ENCODE results near the gene MAML3.

MAML3 gene

DNA sequence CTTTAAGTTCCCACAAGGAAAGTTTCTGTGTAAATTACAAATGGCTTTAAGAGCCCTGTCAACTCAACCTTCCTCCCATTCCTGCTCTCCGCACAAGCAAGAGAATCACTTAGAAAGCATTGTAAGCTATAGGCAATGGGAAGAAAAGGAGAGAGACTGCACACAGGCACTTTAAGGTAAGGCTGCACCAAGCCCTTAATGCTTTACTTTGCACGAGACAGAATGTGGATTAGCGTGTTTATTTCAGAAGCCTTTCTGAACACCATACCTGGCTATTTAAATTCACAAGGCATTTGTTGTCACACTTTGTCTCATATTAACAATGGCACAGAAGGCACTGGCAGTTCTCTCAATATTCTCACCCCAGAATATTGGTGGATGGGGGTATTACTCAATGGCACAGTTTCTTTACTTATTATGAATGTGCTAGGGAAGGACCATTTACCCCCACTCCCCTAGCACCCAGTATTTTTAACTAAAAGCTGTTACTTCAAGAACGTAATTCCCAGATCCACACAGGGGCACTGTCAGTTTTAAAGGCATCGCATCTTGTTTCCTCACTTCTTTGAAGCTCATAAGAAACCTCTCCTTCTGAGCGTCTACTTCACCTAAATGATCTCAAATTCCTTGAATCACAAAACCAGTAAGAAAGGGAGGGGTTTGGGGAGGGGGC is 150.0 kb downstream of the MAML3 start:
- no peak for DNase-seq (ENCODE audit: low read depth in 2 of 2)

GRCh38 chr4:140000232-140000631 is 153.8 kb downstream of the MAML3 start:
- no peak for DNase-seq (ENCODE audit: low read depth in 2 of 2)

DNA sequence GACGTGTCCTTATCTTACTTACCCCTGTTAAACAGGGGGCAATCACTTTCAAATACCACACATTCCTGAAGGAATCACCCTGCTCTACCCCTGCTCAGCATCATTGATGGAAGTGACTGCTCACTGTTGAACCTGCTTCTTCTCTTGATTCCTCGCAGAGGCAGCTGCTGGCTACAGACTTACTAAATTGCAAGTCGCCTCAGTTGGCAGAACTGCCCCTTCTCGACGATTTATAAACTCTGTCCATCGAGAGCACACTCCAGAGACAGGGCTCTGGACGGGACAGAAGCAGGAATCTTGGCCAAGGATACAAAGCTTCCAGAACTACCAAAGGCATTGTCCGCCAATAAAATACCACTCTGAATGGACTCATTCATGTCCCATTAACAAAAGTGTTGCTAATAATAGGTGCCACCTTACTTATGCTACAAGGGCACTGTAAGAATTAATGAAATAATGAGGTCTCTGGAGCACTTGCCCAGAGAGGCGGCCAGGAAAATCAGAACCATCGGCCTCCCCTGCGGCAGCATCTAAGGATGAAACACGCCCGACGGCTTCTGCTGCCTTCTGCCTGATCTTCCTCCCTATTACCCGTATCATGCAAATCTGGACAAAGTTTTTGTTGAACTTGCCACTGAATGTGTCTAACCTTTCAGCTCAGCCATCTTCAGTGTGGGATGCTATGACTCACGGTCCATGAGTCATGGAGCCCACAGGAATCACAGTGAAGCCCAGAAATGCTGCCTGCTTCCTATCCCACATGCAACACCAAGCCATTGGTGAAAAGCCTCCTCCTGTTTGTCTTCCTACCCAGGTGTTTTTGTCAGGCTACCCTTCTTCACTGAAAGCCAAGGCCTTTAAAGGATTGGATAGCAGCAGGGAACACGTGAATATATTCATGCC is 164.9 kb downstream of the MAML3 start:
- DNase-seq (ENCODE audit: low read depth in 2 of 2) = peak; percentile 19 to 40

DNA sequence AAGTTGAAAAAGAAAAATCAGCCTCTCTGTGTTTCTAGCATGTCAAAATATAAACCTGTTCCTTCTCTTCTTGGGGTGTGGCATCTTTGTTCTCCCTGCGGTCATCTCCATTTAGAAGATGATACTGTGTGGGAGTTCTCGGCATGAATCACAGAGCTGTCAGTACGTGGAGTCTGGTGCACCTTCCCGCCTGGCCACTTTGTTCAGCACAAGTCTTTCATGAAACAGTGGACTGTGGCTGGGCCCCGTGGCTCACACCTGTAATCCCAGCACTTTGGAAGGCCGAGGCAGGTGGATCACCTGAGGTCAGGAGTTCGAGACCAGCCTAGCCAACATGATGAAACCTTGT is 166.5 kb downstream of the MAML3 start:
- DNase-seq (ENCODE audit: low read depth in 2 of 2) = no peak

DNA sequence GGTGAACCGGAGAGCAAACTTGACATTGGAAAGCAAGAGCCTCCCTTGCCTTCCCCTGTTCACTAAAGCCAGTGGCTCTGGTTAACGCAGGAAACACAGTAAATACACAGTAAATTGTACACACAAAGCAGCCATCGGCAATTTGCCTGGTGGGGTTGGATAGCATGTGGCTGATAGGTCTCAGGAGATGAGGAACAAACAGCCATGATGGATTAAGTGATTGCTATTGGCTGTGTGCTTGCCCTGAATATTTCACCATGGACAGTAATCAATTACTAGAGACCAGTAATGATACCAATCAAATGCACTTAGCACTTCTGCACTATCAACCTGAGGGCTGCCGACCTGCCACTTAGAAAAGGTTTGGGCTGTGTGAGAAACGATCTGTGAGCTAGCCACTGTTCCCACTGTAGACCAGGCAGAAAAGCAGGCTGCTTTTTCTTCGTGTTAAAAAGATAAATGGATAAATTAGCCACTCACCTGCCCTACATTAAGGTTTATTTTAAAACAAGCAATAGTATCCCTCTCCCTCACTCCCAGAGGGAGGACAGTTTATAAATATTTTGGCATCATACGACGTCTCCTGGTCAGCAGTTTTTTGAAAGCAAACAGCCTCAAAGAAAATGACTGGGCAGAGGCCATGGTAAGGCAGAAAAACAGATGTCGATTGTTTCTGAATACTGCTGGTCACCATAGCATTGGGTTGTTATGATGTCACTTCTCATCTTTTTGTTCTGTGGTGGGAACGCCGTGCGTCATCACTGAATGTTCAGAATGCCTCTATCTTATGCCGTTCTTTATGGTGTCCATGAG is 167.1 kb downstream of the MAML3 start:
- DNase-seq (ENCODE audit: low read depth in 2 of 2) = no peak

DNA sequence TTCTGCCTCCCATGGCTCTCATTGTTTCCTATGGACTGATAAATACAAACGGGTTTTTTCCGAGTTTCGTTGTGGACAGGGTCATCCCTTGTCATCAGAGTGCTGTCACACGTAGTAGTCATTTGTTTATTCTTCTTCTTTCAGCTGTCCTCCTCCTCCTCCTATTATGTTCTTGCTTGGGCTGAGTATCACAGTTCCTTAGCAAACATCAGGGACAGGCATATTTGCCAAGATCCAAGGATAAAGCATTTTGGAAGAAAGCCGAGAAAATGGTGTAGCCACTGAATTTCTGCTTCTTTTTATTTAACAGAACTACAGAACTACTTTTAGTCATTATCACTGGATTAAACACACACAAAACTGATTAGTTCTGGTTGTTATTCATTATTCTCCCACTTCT is 167.9 kb downstream of the MAML3 start:
- DNase-seq (ENCODE audit: low read depth in 2 of 2) = no peak

- DNase-seq (ENCODE audit: low read depth in 2 of 2) = no peak
Observed at GRCh38 chr4:139985401-139985800, 168.6 kb downstream of the MAML3 start.

DNA sequence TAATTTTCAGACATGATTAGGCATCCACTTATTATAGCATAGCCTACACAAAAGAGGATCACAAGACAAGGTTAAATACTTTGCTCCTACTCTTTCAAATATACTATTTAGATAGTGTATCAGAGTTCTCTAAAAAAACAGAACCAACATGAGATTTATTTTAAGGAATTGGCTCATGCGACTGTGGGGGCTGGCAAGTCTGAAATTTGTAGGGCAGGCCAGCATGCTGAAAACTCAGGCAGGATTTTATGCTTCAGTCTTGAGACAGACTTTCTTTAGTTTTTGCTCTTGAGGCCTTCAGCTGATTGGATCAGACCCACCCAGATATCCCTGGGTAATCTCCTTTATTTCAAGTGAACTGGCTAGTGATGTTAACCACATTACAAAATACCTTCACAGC is 169.5 kb downstream of the MAML3 start:
- no peak for DNase-seq (ENCODE audit: low read depth in 2 of 2)

- no peak for DNase-seq (ENCODE audit: low read depth in 2 of 2)
Observed at GRCh38 chr4:139978692-139979091, 175.3 kb downstream of the MAML3 start.

GRCh38 chr4:139977838-139978609 is 176.0 kb downstream of the MAML3 start:
- DNase-seq (ENCODE audit: low read depth in 2 of 2) = no peak

- DNase-seq (ENCODE audit: low read depth in 2 of 2) = no peak
Observed at GRCh38 chr4:139975830-139976272, 178.1 kb downstream of the MAML3 start.

DNA sequence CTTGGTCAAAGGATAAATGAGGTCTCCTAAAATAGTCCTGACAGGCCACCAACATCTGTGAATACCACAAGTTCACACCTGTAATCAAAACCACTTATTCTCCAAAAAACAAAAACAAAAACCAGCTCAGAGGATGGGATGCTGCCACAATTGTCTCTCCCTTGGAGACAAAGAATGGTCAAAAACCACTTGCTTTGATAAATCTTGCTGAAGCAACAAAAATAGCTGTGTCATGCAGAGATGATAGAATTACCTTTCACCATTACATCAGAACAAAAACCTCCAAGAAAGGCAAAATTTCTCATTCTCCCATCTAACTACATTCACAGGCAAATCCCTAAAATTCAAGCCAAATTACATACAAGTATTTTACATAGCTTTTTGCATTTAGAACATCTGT is 180.4 kb downstream of the MAML3 start:
- no peak for DNase-seq (ENCODE audit: low read depth in 2 of 2)

GRCh38 chr4:139973015-139973414 is 181.0 kb downstream of the MAML3 start:
- DNase-seq (ENCODE audit: low read depth in 2 of 2) = no peak

GRCh38 chr4:139972305-139972704 is 181.7 kb downstream of the MAML3 start:
- no peak for DNase-seq (ENCODE audit: low read depth in 2 of 2)

DNA sequence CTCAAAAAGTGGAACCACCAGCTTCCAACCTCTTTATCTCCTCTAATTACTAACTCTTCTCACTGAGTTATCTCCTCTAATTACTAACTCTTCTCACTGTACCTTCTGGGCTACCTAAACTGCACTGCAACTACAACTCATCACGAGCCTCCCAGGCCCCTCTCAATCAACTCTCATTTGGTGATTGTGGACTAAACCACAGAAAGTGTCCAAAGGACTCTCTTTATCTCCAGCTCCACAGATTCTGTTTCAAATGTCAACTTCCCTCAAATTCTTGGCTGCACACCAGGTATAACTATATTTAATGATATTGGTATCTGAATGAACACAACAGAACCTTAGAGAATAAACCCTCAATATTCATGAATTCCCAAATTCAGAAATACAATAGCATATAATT is 182.9 kb downstream of the MAML3 start:
- no peak for DNase-seq (ENCODE audit: low read depth in 2 of 2)

- DNase-seq (ENCODE audit: low read depth in 2 of 2) = no peak
Observed at GRCh38 chr4:139969635-139970266, 184.2 kb downstream of the MAML3 start.

DNA sequence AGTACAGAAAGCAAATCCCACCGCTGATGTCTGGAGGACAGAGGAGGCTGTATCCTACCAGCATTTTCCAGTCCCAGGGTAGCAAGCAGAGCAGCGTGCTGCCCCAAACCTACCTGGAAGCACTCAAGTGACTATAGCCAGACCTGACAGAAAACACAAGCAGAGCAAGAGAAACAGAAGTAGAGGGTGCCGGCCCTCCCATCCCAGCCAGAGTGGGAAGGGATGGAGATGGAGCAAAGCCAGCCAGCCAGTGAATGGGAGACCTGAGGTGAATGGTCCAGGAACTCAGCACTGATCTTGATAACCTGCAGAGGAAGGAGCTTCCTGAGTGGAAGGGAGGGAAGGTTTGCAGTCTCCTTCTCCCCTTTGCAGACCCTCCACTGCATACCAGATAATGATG is 185.2 kb downstream of the MAML3 start:
- no peak for DNase-seq (ENCODE audit: low read depth in 2 of 2)

- DNase-seq (ENCODE audit: low read depth in 2 of 2) = no peak
Observed at GRCh38 chr4:139966383-139966782, 187.6 kb downstream of the MAML3 start.

DNA sequence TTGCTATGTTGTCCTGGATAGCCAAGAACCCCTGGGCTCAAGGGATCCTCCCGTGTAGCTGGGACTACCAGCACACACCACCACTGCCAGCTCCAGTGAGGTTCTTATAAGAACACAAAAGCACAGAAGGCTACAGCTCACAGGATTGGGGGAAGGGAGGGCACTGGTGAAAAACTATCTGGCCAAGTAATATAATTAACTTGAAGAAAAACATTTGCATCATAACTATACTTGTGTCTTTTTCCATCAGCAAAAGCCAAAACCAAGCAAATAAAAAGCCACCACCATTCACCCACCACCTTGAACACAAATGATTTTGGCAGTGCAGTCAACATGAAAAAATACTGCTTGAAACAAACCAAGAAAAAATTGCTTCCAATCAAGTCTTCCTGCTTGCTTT is 188.2 kb downstream of the MAML3 start:
- DNase-seq (ENCODE audit: low read depth in 2 of 2) = no peak

DNA sequence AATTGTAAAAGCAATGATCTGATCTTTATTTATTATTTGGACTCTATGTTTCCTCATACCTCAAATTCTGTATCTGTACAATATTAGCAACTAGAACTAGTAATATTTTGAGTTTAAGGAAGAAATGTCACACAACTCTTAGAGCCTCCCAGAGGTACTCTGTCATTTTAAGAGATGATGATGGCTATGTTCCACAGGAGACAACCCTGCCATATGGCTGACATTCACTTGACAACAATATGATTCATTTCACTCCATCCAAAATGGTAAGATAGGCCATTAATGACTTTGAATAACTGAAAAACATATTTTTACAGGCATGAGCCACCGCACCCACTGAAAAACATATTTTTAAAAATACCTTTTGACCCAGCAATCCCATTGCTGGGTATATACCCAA is 190.3 kb downstream of the MAML3 start:
- no peak for DNase-seq (ENCODE audit: low read depth in 2 of 2)

DNA sequence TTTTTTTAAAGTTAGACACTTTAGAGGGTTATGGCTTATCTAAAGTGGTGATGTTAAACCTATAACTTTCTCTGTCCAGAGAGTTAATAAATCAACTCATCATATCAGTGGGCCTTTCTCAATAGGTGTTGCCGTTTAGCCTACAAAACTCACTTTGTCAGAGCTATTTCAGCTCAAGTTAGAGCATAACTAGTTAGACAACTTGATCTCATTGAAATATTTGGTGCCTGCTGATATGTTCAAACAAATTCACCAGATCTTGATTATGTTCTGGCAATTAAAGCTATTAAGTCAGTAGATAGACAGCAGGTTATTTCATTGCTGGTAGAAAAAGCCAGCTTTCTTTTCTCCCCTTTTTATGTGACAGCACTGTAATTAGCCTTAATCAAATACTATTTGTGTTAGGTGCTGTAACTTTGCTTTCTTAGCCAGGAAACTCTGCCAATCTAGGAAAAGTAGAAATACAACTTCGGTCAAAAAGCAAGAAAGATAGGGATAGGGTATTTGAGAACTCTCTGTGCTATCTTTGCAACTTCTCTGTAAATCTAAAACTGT is 191.8 kb downstream of the MAML3 start:
- no peak for DNase-seq (ENCODE audit: low read depth in 2 of 2)

All from stimulated activated CD4-positive, alpha-beta T cell treated with anti-CD3 and anti-CD28 coated beads, Interleukin-12 subunit alpha, Interleukin-12 subunit beta, amount 100 ng/mL, for 24 hours (primary cell).